GM21723 (cell line): Measurements from ENCODE around the gene APOA5.
"Not testable (repeated sequence)": the region's sequence is repeated elsewhere in the genome, so short reads cannot be mapped to it uniquely, and the experiment has no call there.

Source experiments
- ATAC-seq: cut with Tn5 transposase; IDR thresholded peaks from one replicate; pipeline ENCODE4 v1.9.1; 2021; ENCODE audit warnings: mild to moderate bottlenecking, moderate library complexity; ENCODE audit not compliant: unreplicated experiment

APOA5 gene

GRCh38 chr11:116801662-116802061 lies 10.0 kb upstream of the APOA5 start:
- ATAC-seq: not testable (repeated sequence)

DNA sequence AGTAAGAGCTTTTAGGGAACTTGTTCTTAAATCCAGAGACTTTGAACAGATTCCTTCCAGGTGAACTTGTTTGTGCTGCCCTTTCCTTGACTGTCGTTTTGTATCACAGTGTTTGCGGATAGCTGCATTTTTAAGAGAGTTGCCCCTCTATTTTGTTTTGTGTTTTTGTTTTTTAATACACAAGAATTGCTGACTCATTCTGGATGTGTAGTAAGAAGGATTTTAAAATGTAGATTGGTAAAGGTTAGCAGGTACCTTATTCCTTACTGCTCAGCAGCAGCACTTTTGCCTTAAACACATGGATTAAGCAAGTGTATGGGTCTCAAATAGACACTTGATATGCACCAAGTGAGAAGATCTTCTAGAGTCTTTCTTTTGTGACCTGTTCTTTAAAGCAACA lies 8.9 kb upstream of the APOA5 start:
- ATAC-seq: no peak

DNA sequence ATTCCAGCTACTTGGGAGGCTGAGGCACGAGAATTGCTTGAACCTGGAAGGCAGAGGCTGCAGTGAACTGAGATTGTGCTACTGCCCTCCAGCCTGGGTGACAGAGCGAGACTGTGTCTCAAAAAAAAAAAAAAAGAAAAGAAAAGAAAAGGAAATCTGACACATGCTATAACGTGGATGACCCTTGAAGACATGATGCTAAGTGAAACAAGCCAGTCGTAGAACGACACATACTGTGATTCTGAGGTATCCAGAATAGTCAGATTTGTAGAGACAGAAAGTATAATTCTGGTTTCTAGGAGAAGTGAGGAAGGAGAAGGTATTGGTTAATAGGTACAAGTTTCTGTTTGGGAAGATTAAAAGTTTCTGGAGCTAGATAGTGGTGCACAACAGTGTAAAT lies 6.7 kb upstream of the APOA5 start:
- no peak for ATAC-seq

GRCh38 chr11:116797816-116798215 lies 6.1 kb upstream of the APOA5 start:
- ATAC-seq: no peak

DNA sequence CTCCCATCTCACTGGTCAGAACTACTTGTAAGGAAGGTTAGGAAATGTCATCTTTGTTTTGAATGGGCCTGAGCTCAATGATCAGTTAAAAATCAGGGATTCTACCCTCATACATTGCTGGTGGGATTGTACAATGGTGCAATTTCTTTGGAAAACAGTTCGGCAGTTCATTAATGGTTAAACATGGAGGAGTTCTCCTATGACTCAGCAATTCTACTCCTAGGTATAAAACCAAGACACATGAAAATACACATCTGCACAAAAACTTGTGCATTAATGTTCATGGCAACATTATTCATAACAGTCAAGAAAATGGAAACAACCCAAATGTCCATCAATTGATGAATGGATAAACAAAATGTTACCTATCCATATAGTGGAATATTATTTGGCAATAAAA lies 4.9 kb upstream of the APOA5 start:
- no peak for ATAC-seq

DNA sequence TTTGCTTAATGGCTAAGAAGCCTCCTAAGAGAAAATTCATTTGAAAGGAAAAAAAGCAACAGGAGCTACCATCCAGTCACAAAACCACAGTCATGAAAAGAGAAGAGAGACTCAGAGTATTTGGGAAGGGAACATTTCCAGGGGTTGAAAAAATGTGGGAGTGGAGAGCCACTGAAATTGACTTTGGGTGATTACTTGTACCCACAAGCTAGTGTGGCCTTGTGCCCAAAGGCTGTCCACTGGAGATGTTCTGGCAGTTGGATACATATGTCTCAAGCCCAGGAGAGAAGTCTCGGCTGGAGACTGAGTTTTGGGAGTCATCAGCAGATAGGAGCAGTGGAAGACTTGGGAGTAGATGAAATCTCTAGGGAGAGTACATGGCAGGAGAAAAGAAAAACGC lies 3.2 kb upstream of the APOA5 start:
- ATAC-seq: no peak

GRCh38 chr11:116793772-116794097 lies 2.1 kb upstream of the APOA5 start:
- no peak for ATAC-seq

GRCh38 chr11:116792869-116793771 lies 1.4 kb upstream of the APOA5 start:
- ATAC-seq: no peak

GRCh38 chr11:116792144-116792868 lies 627 bp upstream of the APOA5 start:
- no peak for ATAC-seq

DNA sequence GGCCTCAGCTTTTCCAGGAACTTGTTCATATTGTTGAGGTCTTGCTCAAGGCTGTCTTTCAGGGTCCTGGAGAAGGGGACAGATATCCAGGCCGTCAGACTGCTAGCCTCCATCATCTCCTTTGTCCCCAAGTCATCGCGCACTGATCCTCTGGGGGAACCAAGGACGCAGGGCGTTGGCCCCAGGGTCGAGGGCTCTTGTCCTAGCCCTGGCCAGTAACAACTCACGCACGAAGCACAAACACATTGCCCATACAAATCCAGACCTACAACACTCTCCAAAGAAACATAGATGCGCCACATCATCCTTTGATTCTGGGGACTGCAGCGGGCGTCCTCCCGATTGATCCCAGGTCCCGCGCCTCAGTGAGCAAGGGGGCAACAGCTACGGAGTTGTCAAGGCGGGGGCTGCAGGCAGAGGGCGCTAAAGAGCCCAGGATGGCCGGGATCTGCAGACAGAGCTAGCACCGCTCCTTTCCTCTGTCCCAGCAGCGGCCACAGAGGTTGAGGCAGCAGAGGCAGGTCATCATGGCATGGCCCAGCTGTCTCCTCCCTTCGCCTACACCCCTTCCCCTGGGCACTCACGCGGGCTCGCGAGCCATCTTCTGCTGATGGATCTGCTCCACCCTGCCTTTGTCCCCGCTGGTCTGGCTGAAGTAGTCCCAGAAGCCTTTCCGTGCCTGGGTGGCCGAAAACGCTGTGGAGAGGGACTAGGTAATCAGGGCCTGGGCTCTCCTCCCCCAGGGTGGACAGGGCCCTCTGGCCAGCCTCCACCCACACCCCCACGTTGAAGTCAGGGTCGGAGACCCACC lies 472 bp downstream of the APOA5 start:
- peak; percentile 37 for ATAC-seq

DNA sequence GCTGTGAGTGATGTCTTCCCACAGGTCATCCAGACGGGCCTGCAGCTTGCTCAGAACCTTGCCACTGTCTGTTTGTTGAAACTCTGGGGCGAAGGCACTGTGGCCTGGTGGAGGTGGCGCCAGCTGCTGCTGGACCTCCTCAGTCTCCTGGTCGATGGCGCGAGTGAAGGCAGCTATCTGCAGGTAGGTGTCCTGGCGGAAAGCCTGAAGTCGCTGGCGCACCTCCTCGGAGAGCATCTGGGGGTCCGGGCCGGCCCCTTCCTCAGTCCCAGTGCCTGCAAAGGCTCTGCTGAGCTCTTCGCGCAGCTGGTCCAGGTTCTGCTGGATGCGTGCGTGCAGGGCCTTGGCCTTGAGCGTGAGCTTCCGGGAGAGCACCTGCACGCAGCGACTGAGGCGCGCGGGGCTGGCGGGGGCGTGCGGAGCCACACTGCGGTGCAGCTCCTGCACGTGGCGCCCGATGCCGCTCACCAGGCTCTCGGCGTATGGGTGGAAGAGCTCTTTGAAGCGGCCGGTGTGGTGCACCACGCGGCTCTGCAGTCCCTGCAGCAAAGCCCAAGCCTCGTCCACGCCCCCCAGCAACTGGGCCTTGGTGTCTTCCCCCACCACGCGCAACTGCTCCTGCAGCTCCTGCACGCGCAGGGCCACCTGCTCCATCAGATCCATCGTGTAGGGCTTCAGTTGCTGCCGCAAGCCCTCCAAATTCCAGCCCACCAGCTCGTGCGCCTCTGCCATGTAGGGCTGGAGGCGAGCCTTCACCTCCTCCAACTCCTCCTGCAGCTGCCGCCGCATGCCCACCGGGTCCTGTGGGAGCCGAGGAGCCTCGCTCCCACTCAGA lies 1.3 kb downstream of the APOA5 start:
- ATAC-seq: no peak

DNA sequence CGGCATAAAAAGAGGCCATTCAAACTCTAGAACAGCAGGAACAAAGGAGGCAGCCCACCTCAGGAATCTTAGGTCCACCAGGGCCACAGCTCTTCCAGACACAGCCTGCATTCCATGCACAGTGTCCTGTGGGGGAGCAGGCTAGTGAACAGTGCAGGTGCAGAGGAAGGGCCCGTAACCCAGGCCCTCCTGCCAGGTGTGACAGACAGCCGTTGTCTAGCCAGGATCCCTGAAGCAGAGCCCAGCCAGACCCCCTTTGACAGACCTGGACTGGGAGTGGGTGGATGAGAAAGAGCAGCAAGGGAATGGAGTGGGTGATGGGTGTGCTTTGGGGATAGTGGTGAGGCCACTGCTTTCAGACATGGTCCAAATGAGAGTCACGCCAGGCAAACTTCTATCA lies 2.7 kb downstream of the APOA5 start:
- no peak for ATAC-seq

- ATAC-seq: no peak
Measured at GRCh38 chr11:116788534-116788933, 3.1 kb downstream of the APOA5 start.

DNA sequence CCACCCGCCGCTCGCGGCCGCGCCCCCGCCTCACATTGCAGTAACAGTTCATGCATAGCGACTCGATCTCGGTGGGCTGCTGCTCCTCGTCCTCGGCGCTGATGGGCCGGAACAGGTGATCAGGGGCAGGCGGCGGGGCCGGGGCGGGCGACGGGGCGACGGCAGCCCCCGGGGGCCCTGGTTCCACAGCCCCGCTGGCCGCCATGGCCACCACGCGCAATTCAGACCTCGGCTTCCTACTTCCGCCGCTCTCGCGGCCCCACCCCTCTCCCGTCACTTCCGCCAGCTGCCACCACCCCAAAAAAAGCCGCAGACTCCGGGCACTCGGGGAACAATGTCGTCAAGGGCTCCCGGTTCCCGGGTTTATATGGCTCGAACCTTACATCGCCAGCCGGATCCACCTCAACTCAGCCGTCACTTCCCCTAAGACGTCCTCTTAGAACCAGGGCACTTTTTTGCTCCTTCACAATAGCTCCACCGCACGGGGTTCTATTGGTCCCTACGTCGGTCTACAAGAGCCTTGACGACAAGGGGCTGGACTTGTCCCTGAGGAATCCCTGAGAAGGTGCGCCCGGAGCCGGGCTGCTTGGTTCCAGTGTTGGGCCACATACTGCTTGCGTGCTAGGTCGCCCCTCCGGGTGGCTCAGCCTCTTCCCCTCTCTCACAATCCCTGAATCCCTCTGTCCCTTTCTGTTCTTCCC lies 3.7 kb downstream of the APOA5 start, which contains the start of gene ZPR1:
Gene ZPR1 (minus strand): TSS at position 238 of the 701 bp plus-strand sequence. CDS start 33 bp downstream, at position 205.
- ATAC-seq: peak; percentile 91

DNA sequence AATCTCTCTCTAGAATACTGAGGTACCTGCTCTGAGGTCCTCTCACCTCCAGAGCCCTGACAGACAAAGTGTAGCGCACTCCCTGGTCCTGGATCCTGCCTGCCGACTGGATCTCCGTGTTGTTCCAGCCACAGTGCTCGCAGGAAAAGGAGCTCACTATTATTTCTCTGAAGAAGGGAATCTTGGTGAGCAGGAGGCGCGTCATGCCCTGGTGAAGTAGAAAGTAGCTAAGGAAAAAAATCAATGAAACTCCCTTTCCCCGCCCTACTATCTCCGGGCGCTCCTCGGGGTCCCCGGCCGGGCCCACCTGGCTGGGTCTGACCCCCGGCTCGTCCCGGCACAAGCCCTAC lies 4.3 kb downstream of the APOA5 start:
- ATAC-seq: no peak

GRCh38 chr11:116786966-116787365 lies 4.7 kb downstream of the APOA5 start:
- no peak for ATAC-seq

- ATAC-seq: no peak
Measured at GRCh38 chr11:116786326-116786725, 5.4 kb downstream of the APOA5 start.

GRCh38 chr11:116782728-116783127 lies 9.0 kb downstream of the APOA5 start:
- no peak for ATAC-seq

- no peak for ATAC-seq
Measured at GRCh38 chr11:116778556-116778955, 13.1 kb downstream of the APOA5 start.

DNA sequence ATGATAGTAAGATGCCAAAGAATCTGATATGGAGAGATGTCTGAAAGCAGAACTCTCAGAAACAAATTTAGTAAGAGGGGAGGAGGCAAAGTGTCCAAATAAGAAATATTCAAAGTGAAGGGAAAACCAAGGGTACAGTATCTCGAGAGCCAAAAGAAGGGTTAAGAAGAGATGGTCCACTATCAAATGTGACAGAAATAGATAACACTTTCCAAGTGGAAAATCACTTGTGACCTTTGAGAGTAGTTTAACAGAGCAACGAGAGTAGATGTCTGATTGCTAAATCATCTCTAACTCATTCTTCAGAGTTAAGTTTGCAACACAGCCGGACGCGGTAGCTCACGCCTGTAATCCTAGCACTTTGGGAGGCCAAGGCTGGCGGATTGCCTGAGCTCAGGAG lies 14.6 kb downstream of the APOA5 start:
- ATAC-seq: no peak
